ENCODE data around the gene NAV2. TPM values are rescaled to one million over a fixed set of nuclear protein-coding genes. Genes with fewer than 3 reads are reported as not detected.
A peak's percentile ranks its signal among the peaks of the same experiment; 100 is the strongest.

The NAV2 gene
- 17.6 TPM for total RNA-seq

GRCh38 chr11:19712281-19713195 lies at the start of gene NAV2:
Gene NAV2 (plus strand): TSS chr11:19712837. CDS start chr11:19713696, 859 bp downstream.
- DNase-seq: peak; percentile 89

- no peak for DNase-seq
Measured at GRCh38 chr11:19663206-19663605, 49.4 kb upstream of the NAV2 start.

GRCh38 chr11:19664886-19665548 lies 47.6 kb upstream of the NAV2 start:
- DNase-seq: peak; percentile 87

GRCh38 chr11:19666951-19667350 lies 45.7 kb upstream of the NAV2 start:
- peak; percentile 32 for DNase-seq

GRCh38 chr11:19669511-19669910 lies 43.1 kb upstream of the NAV2 start:
- DNase-seq: no peak

- DNase-seq: peak; percentile 32
Measured at GRCh38 chr11:19670030-19670791, 42.4 kb upstream of the NAV2 start.

GRCh38 chr11:19672586-19673206 lies 39.9 kb upstream of the NAV2 start:
- DNase-seq: no peak

- peak; percentile 53 for DNase-seq
Measured at GRCh38 chr11:19673924-19674729, 38.5 kb upstream of the NAV2 start.

- no peak for DNase-seq
Measured at GRCh38 chr11:19674836-19675235, 37.8 kb upstream of the NAV2 start.

GRCh38 chr11:19675397-19675796 lies 37.2 kb upstream of the NAV2 start:
- DNase-seq: no peak

- no peak for DNase-seq
Measured at GRCh38 chr11:19676475-19677380, 35.9 kb upstream of the NAV2 start.

- DNase-seq: no peak
Measured at GRCh38 chr11:19677381-19678080, 35.1 kb upstream of the NAV2 start.

GRCh38 chr11:19679952-19680828 lies 32.4 kb upstream of the NAV2 start:
- peak; percentile 67 for DNase-seq

GRCh38 chr11:19680829-19681368 lies 31.7 kb upstream of the NAV2 start:
- no peak for DNase-seq

- DNase-seq: no peak
Measured at GRCh38 chr11:19683141-19683805, 29.4 kb upstream of the NAV2 start.

GRCh38 chr11:19683862-19684491 lies 28.7 kb upstream of the NAV2 start:
- DNase-seq: no peak

- DNase-seq: no peak
Measured at GRCh38 chr11:19686234-19686633, 26.4 kb upstream of the NAV2 start.

All from occipital lobe (tissue), 2 donors.